GM18499 (cell line): Measurements from ENCODE around the gene MLH3.

Source experiments
- ATAC-seq: cut with Tn5 transposase; IDR thresholded peaks from one replicate; pipeline ENCODE4 v1.9.1; 2021; ENCODE audit warnings: moderate number of reproducible peaks; ENCODE audit not compliant: insufficient read depth, unreplicated experiment

The MLH3 gene

DNA sequence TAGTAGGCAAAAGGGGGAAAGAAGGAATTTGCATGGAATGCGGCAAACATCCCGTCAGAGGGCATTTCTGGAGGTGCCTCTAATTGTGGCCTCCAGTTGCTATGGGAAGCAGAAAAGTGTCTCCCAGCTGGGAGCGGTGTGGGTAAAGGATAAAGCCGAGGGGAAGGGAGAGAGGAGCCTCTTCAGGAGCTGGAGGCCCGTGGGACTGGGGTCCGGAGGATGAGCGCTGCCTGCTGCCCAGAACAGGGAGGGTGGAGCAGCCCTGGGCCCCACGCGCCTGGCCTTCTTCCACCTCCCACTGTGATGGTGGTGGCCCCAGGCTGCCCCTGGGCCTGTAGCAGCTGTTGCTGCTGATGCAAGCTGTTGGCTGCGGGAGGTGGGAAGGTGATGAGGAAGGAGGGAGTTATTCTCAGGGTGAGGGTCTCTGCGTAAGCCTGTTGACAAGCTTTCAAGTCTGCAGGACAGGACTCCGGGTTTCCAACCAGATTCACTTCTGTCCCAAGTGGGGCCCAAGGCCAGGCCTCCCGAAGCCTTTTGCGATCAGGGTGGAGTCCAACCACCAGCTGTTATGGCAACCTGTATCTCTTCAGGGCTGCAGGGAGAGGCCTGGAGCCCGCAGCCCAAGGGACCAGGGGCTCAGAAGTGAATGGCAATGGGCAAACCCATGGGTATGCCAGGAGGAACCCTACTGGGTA, 76.8 kb downstream of the MLH3 start:
- no peak for ATAC-seq

DNA sequence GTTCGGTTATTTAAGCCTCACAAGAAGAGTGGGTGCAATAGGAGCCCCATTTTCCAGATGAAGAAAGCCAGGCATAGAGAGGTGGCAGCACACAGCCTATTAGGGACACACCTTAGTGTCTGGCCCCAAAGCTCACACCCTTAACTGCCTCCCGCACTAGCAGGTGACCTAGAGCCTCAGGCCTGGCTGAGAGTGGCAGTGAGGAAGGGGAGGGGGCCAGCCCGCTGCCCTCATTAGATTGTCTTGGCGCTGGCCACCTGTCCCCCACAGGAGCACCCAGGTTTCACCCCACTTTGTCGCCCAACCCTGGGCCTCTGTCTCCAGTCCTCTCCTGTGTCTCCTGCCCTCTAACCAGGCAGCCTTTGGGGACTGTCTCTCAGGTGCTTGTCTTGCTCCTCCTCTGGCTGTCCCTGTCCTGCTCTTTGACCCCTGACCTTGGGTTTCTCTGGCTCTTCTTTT, 77.3 kb downstream of the MLH3 start:
- ATAC-seq = no peak

DNA sequence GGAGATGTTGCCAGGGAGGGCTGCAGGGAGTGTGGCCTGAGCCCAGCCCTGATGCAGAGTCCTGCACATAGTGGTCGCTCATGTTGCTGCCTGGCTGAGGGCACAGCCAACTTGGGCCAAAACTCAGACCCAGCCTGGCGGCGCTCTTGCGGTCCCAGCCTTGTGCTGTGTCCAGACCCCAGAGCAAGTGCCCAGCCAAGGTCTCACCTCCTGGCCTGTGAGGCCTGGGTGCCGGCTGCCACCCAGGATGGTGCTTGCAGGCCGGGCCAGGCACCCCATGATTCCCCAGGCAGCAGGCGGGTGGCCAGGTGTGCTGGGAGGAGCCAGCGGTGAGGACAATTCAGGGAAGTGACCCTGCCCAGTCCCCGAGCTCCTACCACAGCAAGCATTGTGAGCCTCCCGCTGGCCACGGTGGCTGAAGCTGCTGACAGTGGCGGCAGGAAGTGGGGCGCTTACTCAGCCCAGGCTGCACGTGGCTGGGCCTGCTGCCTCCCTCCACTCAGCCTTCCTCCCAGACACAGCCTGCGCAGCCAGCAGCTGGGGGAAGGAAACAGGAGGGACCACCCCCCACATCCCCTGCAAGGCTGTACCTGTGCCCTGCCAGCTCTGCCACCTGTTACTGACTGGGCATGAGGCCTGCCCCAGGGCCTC, 78.1 kb downstream of the MLH3 start:
- no peak for ATAC-seq

DNA sequence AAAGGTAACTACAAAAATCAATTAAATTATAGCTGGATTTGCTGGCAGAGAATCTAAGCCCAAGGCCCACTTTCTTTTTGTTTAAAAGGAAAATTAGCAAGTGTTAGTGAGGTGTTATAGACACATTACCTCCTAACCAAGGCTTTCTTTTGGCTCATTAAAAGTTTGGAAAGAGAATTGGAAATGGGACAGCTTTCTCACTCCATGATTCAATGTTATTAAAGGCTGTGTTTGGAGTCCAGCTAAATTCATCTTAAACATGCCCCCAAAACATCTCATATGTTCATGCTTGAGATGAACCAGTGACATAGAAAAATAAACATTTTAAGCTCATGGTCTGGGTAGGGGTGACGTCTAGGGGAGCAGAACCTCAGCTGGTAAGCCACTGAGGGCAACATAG, 82.5 kb downstream of the MLH3 start:
- ATAC-seq = no peak

DNA sequence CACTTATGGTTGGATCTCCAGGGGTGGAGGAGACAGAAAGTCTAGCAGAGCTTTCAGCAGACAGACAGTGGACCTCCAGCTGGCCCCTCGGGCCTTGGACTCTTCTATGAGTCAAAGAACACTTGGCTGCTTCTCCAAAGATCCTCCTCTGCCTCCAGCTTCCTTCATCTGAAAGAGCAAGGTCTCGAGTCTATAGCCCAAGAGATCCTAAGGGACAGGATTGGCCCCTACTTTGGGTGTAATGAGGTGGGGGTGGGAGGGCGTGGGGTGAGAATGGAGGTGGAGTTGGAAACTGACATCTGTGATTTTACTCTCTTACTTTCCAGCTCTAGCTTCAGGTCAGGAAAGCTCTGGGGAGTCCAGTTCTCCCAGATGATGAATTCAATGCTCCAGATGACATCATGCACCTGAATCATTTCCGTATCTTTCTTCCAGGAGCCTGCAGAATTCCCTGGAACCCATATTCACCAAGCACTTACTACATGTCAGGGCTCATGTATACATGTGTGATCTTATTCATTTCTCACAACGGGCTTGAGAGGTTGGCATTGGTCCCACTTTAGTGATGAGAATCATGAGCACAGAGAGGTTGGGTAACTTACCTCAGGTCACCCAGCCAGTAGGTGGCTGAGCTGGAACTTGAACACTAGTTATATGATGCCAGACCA, 85.6 kb downstream of the MLH3 start:
- ATAC-seq = no peak

DNA sequence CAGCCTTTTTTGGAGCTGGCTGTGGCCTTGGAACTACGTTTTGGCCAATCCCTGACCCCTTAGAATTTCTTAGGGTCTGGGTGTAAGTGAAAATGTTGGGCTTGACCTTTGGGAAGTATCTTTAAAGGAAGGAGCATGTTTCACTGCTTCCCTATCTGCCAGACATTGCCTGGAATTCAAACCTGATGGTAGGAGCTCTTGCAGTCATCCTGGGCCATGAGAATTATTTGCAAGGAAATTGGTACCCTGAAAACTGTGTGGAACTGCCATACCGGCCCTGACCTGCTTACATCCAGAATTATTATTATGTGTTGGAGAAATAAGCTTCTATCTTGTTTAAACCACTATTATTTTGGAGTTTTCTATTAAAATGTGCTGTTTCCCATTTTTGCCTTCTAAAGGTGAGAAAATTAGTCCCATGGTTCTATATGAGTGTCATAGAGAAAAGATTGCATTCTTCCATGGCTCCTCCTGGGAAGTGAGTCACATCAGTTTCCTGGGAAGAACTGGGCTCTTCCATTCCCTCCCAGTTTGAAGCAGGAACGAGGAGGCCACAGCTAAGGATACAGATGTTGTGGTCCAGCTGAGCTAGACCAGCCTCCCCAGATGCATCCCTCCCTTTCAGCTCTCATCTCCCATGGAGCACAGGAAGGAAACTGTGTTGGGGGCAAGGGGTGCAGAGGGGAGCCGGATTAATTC, 86.3 kb downstream of the MLH3 start:
- no peak for ATAC-seq
